ENCODE data around the gene UTS2R. TPM values are rescaled to one million over a fixed set of nuclear protein-coding genes. Genes with fewer than 3 reads are reported as not detected.

UTS2R gene
- total RNA-seq, 2 donors from 2014 or later, result not detected

- ATAC-seq (no peak), DNase-seq (no peak)
- intact Hi-C loops (cut with DNase I), result loop anchor here (5.0 kb wide), 1 partner anchor 87 kb away; no protein-coding TSS in a partner anchor
- WGBS, 2 donors, result 60 to 63% methylated on average over 10 to 24 of the region's 25 CpGs
- H3K4me3 ChIP-seq, result no peak overlapping the region
- no peaks in the 10 kb centered on the region for H3K27me3 ChIP-seq
- no peak overlapping the region for H3K27ac ChIP-seq
- H3K4me1 ChIP-seq, result peaks cover 19% of the 10 kb centered on the region
- H3K9me3 ChIP-seq, result no peaks in the 10 kb centered on the region
- H3K36me3 ChIP-seq (replicated peaks in 1 of 2; ENCODE audit: insufficient read depth in 1 of 2, low read depth in 2 of 2), result no peaks in the 10 kb centered on the region
- TF ChIP-seq CTCF (IDR thresholded peaks at IDR 0.05), result no peak
- TF ChIP-seq POLR2A (IDR thresholded peaks at IDR 0.05), result no peak
Observed at GRCh38 chr17:82324566-82325285, 46.8 kb upstream of the UTS2R start.

- ATAC-seq, result no peak
Observed at GRCh38 chr17:82325286-82326180, 46.0 kb upstream of the UTS2R start.

GRCh38 chr17:82327289-82327688 is 44.3 kb upstream of the UTS2R start:
- peaks cover 22% of the 10 kb centered on the region for H3K4me1 ChIP-seq
- ATAC-seq (no peak), DNase-seq (no peak)
- no peaks in the 10 kb centered on the region for H3K27me3 ChIP-seq
- H3K9me3 ChIP-seq, result no peaks in the 10 kb centered on the region
- WGBS, 2 donors, result 79 to 92% methylated on average over 6 to 15 of the region's 15 CpGs
- H3K36me3 ChIP-seq (replicated peaks in 1 of 2; ENCODE audit: insufficient read depth in 1 of 2, low read depth in 2 of 2), result no peaks in the 10 kb centered on the region
- H3K4me3 ChIP-seq, result no peak overlapping the region
- H3K27ac ChIP-seq, result no peak overlapping the region
- intact Hi-C loops (cut with DNase I), result no loop called here
- no peak for TF ChIP-seq POLR2A (IDR thresholded peaks at IDR 0.05)

More at GRCh38 chr17:82325286-82326180, 46.0 kb upstream of the UTS2R start:
- no peak overlapping the region for H3K4me3 ChIP-seq
- DNase-seq, result no peak
- H3K9me3 ChIP-seq, result no peaks in the 10 kb centered on the region
- intact Hi-C loops (cut with DNase I), result no loop called here
- H3K27me3 ChIP-seq, result no peaks in the 10 kb centered on the region
- TF ChIP-seq POLR2A (IDR thresholded peaks at IDR 0.05), result no peak
- no peak for TF ChIP-seq CTCF (IDR thresholded peaks at IDR 0.05)
- no peaks in the 10 kb centered on the region for H3K36me3 ChIP-seq (replicated peaks in 1 of 2; ENCODE audit: insufficient read depth in 1 of 2, low read depth in 2 of 2)
- peaks cover 25% of the 10 kb centered on the region for H3K4me1 ChIP-seq
- 85 to 93% methylated on average over 14 to 24 of the region's 30 CpGs for WGBS, 2 donors
- no peak overlapping the region for H3K27ac ChIP-seq

GRCh38 chr17:82327757-82328140 is 43.8 kb upstream of the UTS2R start:
- TF ChIP-seq CTCF (IDR thresholded peaks at IDR 0.05), result no peak
- TF ChIP-seq POLR2A (IDR thresholded peaks at IDR 0.05), result no peak
- no peak for DNase-seq
- intact Hi-C loops (cut with DNase I), result no loop called here
- WGBS, 2 donors, result 83 to 87% methylated on average over 14 to 16 of the region's 16 CpGs
- no peaks in the 10 kb centered on the region for H3K27me3 ChIP-seq
- H3K9me3 ChIP-seq, result no peaks in the 10 kb centered on the region
- H3K4me3 ChIP-seq, result no peak overlapping the region
- no peak for ATAC-seq
- H3K4me1 ChIP-seq, result peaks cover 26% of the 10 kb centered on the region
- no peaks in the 10 kb centered on the region for H3K36me3 ChIP-seq (replicated peaks in 1 of 2; ENCODE audit: insufficient read depth in 1 of 2, low read depth in 2 of 2)
- H3K27ac ChIP-seq, result no peak overlapping the region

Measured in body of pancreas (tissue), 4 donors.